ENCODE data around the gene LINC01488.

The LINC01488 gene

DNA sequence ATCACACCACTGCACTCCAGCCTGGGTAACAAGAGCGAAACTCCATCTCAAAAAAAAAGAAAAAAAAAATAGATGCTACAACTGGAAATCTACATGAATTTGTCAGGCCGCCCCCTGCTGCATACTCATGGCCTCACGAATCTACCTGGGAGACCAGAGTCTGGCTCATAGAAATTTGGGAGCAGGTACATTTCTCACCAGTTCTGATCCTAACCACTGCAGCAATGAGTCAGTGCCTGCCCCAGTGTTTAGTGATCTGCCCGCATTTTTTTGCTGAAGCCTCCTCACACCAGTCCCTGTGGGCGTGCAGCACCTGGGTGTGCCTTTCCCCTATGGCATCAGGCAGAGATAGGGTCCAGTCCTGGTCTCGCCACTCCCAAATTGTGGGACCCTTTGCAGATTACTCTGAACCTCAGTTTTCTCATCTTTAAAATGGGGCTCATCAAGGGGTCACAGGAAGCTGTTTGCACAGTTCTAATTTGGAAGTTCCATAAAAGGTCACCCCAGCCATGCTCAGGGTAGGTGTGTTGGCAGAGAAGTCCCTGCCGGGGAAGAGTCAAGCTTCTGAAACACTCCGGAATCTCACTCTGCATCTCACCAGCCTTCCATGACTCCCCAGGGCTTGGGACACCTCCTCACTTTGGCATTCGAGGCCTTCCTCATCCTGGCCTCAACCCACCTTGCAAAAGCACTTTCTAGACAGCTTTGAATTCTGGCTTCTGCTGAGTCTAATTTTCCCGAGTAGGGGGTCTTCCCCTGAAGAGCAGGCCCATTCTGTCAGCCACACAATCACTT, 39.3 kb upstream of the LINC01488 start:
- Histone ChIP-seq H3K9ac (ENCODE audit: low read depth, low read length) (no peak overlapping the region), H3K4me1 (ENCODE audit: insufficient read depth, low read length) (peaks cover 38% of the 10 kb centered on the region), H3K36me3 (ENCODE audit: insufficient read depth, low read length) (no peaks in the 10 kb centered on the region)

GRCh38 chr11:69442807-69443137, 38.7 kb upstream of the LINC01488 start:
- H3K4me1 ChIP-seq (ENCODE audit: insufficient read depth, low read length), result peaks cover 32% of the 10 kb centered on the region
- H3K9ac ChIP-seq (ENCODE audit: low read depth, low read length), result no peak overlapping the region
- H3K36me3 ChIP-seq (ENCODE audit: insufficient read depth, low read length), result no peaks in the 10 kb centered on the region
- no peaks in the 10 kb centered on the region for H3K9me3 ChIP-seq (ENCODE audit: control insufficient read depth, insufficient read depth, low read length)

More for the DNA sequence above, 39.3 kb upstream of the LINC01488 start:
- no peaks in the 10 kb centered on the region for H3K9me3 ChIP-seq (ENCODE audit: control insufficient read depth, insufficient read depth, low read length)

DNA sequence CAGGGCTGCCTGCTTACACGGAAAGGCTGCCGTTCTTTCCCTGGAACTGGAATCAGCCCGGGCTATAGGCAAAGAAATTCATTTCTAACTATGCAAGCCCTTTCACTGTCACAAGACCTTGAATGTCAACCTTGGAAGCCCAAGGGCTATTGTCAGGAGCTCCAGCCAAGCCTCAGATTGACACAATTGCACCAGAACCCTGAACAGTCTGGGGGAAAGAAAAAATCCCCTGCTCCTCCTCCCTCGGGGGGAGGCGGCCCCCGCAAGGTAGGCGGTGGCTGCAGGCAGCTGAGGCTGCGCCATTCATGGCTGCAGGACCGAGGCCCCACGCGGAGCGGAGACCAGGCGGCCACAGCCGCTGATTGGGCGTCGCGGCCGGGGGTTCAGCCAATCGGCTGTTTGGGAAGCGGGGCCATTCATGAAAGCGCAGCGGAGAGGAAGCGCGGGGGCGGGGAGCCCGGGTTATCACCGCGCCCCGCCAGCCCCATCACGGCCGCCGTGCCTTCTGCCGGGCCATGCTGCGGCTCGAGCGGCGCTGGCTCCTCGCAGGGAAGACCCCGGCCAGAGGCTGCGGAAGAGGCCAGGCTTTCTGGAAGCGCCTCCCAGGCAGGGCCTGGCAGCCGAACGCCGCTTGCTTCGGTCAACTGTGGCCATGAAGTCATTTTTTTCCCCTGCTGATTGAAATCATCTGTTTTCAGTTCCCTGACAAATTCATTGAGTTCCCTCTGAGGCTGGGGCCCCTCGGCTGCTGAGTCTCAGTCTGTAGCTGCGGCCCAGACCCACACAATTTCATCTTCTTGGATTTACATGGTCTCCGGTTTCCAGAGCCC, 38.1 kb upstream of the LINC01488 start:
- H3K9ac ChIP-seq (ENCODE audit: low read depth, low read length), result peak overlapping the region; percentile 40
- H3K36me3 ChIP-seq (ENCODE audit: insufficient read depth, low read length), result no peaks in the 10 kb centered on the region
- H3K4me1 ChIP-seq (ENCODE audit: insufficient read depth, low read length), result peaks cover 26% of the 10 kb centered on the region
- H3K9me3 ChIP-seq (ENCODE audit: control insufficient read depth, insufficient read depth, low read length), result no peaks in the 10 kb centered on the region

- no peaks in the 10 kb centered on the region for H3K9me3 ChIP-seq (ENCODE audit: control insufficient read depth, insufficient read depth, low read length)
- peak overlapping the region; percentile 40 for H3K9ac ChIP-seq (ENCODE audit: low read depth, low read length)
- H3K4me1 ChIP-seq (ENCODE audit: insufficient read depth, low read length), result peaks cover 24% of the 10 kb centered on the region
- H3K36me3 ChIP-seq (ENCODE audit: insufficient read depth, low read length), result no peaks in the 10 kb centered on the region
Measured at GRCh38 chr11:69443968-69444364, 37.5 kb upstream of the LINC01488 start.

DNA sequence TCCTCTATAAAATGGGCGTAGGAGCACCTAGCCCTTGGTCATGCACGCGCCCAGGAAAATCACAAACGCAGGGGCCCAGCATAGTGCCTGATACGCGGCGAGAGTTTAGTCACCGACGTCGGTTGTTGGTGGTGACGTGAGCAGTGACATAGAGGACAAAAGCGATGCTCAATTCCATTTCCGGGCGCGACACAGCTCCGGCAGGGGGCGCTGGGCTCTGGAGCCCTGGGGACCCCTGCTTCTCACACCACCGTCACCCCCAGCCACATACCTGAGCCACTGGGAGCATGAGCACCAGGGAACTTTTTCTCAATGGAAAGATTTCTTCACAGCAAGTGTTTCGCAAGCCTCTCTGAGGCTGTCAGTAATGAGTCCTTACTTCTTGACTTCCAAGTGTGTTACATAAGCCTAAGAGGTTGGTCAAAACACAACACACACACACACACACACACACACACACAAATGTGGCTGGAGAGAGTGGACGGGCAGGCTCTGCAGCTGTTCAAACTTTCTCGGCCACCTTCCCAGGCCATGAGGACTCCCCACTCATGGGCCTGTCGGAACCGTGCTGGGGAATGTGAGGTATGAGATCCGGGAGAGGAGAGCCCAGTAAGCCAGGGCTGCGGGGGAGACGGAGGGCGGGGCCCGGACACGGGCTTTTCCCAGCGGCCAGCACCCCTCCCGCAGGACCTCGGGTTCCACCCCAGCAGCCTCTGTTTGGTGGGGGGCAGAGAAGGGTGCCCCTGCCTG, 36.9 kb upstream of the LINC01488 start:
- H3K4me1 ChIP-seq (ENCODE audit: insufficient read depth, low read length), result peaks cover 23% of the 10 kb centered on the region
- H3K9ac ChIP-seq (ENCODE audit: low read depth, low read length), result peak overlapping the region; percentile 40; the same call in 1 of the 2 replicates
- H3K36me3 ChIP-seq (ENCODE audit: insufficient read depth, low read length), result no peaks in the 10 kb centered on the region
- H3K9me3 ChIP-seq (ENCODE audit: control insufficient read depth, insufficient read depth, low read length), result no peaks in the 10 kb centered on the region

- no peaks in the 10 kb centered on the region for H3K9me3 ChIP-seq (ENCODE audit: control insufficient read depth, insufficient read depth, low read length)
- no peak overlapping the region for H3K9ac ChIP-seq (ENCODE audit: low read depth, low read length)
- no peaks in the 10 kb centered on the region for H3K36me3 ChIP-seq (ENCODE audit: insufficient read depth, low read length)
- H3K4me1 ChIP-seq (ENCODE audit: insufficient read depth, low read length), result peaks cover 25% of the 10 kb centered on the region
Measured at GRCh38 chr11:69445131-69445470, 36.4 kb upstream of the LINC01488 start.

DNA sequence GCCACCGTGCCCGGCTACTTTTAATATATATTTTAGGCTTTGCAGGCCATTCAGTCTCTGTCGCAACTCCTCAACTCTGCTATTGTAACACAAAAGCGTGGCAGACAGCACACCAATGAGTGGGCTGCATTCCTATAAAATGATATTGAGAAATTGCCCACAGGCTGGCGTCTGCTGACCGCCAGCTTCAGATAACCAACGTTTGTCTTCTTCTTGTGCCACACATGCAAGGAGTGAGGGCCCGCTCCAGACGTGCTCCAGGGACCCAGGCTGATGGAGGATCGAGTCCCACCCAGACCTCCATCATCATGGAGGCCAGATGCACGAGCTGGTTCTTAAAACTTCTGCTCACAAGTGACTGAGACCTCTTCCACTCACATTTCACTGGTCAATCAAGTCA, 35.4 kb upstream of the LINC01488 start:
- no peaks in the 10 kb centered on the region for H3K9me3 ChIP-seq (ENCODE audit: control insufficient read depth, insufficient read depth, low read length)
- H3K4me1 ChIP-seq (ENCODE audit: insufficient read depth, low read length), result peaks cover 32% of the 10 kb centered on the region

DNA sequence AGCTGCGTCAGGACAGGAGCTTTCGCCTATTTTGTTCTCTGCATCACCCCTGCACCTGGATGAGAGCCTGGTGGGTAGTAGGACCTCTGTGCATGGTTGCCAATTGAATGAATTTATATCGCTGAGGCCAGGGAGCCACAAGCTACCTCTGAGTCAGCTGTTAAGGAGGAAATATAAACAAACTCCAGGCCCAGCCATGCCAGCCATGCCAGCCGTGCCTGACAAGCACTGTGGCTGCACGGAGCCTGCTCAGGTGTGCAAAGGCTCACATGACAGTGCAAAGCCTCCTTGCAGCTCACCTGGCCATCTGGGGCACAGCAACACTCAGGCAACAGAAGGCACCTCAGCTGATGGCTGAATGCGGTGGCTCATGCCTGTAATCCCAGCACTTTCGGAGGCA, 33.7 kb upstream of the LINC01488 start:
- Histone ChIP-seq H3K36me3 (ENCODE audit: insufficient read depth, low read length) (no peaks in the 10 kb centered on the region), H3K9me3 (ENCODE audit: control insufficient read depth, insufficient read depth, low read length) (no peaks in the 10 kb centered on the region), H3K4me1 (ENCODE audit: insufficient read depth, low read length) (peaks cover 24% of the 10 kb centered on the region; the same call in 1 of the 2 replicates), H3K9ac (ENCODE audit: low read depth, low read length) (no peak overlapping the region)

More for the DNA sequence above, 35.4 kb upstream of the LINC01488 start:
- no peaks in the 10 kb centered on the region for H3K36me3 ChIP-seq (ENCODE audit: insufficient read depth, low read length)
- H3K9ac ChIP-seq (ENCODE audit: low read depth, low read length), result no peak overlapping the region

- peaks cover 23% of the 10 kb centered on the region; the same call in 1 of the 2 replicates for H3K4me1 ChIP-seq (ENCODE audit: insufficient read depth, low read length)
- H3K9me3 ChIP-seq (ENCODE audit: control insufficient read depth, insufficient read depth, low read length), result no peaks in the 10 kb centered on the region
- no peak overlapping the region for H3K9ac ChIP-seq (ENCODE audit: low read depth, low read length)
- no peaks in the 10 kb centered on the region for H3K36me3 ChIP-seq (ENCODE audit: insufficient read depth, low read length)
Measured at GRCh38 chr11:69448471-69449284, 32.8 kb upstream of the LINC01488 start.

GRCh38 chr11:69449320-69450063, 32.0 kb upstream of the LINC01488 start:
- Histone ChIP-seq H3K4me1 (ENCODE audit: insufficient read depth, low read length) (peaks cover 26% of the 10 kb centered on the region; the same call in 1 of the 2 replicates), H3K36me3 (ENCODE audit: insufficient read depth, low read length) (no peaks in the 10 kb centered on the region), H3K9ac (ENCODE audit: low read depth, low read length) (no peak overlapping the region)

DNA sequence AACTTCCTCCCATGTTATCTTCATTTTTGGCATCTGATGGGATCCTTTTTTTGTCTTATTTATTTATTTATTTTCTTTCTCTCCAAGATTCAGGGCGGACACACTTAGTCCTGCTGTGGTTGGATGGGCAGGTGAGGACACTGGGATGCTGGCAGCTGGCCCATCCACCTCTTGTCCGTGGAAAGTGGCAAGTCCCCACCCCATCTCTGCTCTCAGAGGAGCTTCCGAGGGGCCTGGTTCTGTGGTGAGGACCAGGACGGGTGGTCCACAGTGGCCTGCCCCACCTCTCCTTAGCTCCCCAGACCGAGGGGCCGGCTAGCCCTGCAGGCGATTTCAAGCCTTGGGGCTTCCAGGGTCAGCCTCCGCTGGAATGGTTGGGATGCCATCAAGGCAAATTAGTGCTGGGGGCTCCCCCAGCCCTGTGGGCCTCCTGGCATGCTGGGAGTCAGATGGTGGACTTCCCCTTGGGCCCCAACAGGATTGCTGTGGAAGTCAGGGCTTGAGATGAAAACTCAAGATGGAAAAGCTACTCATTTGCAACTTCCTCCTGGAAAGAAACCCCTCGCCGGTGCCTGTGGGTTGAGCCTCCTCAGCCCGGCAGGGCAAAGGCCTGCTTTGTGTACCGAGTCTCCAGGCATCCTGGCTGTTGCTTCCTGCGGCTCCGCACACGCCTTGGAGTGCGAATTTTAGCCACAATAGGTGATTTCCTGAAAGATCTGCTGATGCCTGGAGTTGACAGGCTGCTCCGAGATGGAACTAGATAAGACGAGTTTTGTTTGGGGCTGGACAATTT, 31.2 kb upstream of the LINC01488 start:
- H3K9me3 ChIP-seq (ENCODE audit: control insufficient read depth, insufficient read depth, low read length), result no peaks in the 10 kb centered on the region
- H3K4me1 ChIP-seq (ENCODE audit: insufficient read depth, low read length), result peaks cover 21% of the 10 kb centered on the region; the same call in 1 of the 2 replicates
- no peaks in the 10 kb centered on the region for H3K36me3 ChIP-seq (ENCODE audit: insufficient read depth, low read length)
- no peak overlapping the region for H3K9ac ChIP-seq (ENCODE audit: low read depth, low read length)

More at GRCh38 chr11:69449320-69450063, 32.0 kb upstream of the LINC01488 start:
- no peaks in the 10 kb centered on the region for H3K9me3 ChIP-seq (ENCODE audit: control insufficient read depth, insufficient read depth, low read length)

GRCh38 chr11:69450857-69451220, 30.6 kb upstream of the LINC01488 start:
- no peaks in the 10 kb centered on the region for H3K9me3 ChIP-seq (ENCODE audit: control insufficient read depth, insufficient read depth, low read length)
- H3K36me3 ChIP-seq (ENCODE audit: insufficient read depth, low read length), result no peaks in the 10 kb centered on the region
- no peak overlapping the region for H3K9ac ChIP-seq (ENCODE audit: low read depth, low read length)
- peaks cover 21% of the 10 kb centered on the region; the same call in 1 of the 2 replicates for H3K4me1 ChIP-seq (ENCODE audit: insufficient read depth, low read length)

DNA sequence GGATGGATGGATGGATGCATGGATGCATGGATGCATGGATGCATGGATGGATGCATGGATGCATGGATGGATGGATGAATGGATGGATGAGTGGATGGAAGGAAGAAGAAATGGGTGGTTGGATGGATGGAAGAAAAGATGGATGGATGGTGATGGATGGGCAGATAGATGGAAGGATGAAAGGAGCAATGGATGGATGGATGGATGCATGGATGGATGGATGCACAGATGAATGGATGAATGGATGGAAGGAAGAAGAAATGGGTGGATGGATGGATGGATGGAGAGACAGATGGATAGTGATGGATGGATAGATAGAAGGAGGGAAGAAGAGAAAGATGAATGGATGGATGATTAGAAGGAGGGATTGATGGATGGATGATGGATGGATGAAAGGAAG, 30.2 kb upstream of the LINC01488 start:
- Histone ChIP-seq H3K9me3 (ENCODE audit: control insufficient read depth, insufficient read depth, low read length) (no peaks in the 10 kb centered on the region), H3K36me3 (ENCODE audit: insufficient read depth, low read length) (no peaks in the 10 kb centered on the region), H3K9ac (ENCODE audit: low read depth, low read length) (no peak overlapping the region), H3K4me1 (ENCODE audit: insufficient read depth, low read length) (peaks cover 21% of the 10 kb centered on the region; the same call in 1 of the 2 replicates)

All from ES-I3 (cell line).